Keratinocyte (primary cell): ENCODE data around the gene MAGIX. TPM values are rescaled to one million over a fixed set of nuclear protein-coding genes. Genes with fewer than 3 reads are reported as not detected.

Source experiments
- DNase-seq: peaks from one replicate; pipeline ENCODE4 v3.0.0-alpha.2; 2011; ENCODE audit warnings: low read depth, missing footprints, low spot score
- FAIRE-seq: peaks from 2 replicates; lab custom pipeline; 2011; peaks lifted over from hg19 to GRCh38; lab: Jason Lieb, UNC
- H2AFZ ChIP-seq: 2 replicates; pipeline ENCODE4 v1.6.0; 2012; ENCODE audit warnings: low read length, control low read depth, inconsistent platforms; ENCODE audit not compliant: control insufficient read depth
- H3K27ac ChIP-seq: 2 replicates; pipeline ENCODE4 v1.5.1; 2011; ENCODE audit warnings: low read length; ENCODE audit not compliant: control insufficient read depth, insufficient read depth
- H3K27me3 ChIP-seq: 3 replicates; pipeline ENCODE4 v1.6.0; 2011; ENCODE audit warnings: low read length; ENCODE audit not compliant: control insufficient read depth, insufficient read depth; ENCODE audit errors: extremely low read depth
- H3K36me3 ChIP-seq, 2 experiments: 2 replicates in 1 of 2; 3 replicates in 1 of 2; pipeline ENCODE4 v1.5.1; 2011; ENCODE audit warnings: low read length in 2 of 2, mild to moderate bottlenecking in 1 of 2; ENCODE audit not compliant: control insufficient read depth in 2 of 2, insufficient read depth in 2 of 2; ENCODE audit errors: extremely low read depth in 1 of 2
- H3K4me1 ChIP-seq: 3 replicates; pipeline ENCODE4 v1.5.1; 2011; ENCODE audit warnings: low read length; ENCODE audit not compliant: control insufficient read depth, insufficient read depth; ENCODE audit errors: extremely low read depth
- H3K4me2 ChIP-seq: 3 replicates; pipeline ENCODE4 v1.6.0; 2011; ENCODE audit warnings: low read depth, low read length; ENCODE audit not compliant: control insufficient read depth, insufficient read depth; ENCODE audit errors: extremely low read depth
- H3K4me3 ChIP-seq, 3 experiments: fragments of 200-600 bp in 1 of 3; sonication (generic) in 1 of 3; 2 replicates in 2 of 3; 3 replicates in 1 of 3; pipeline ENCODE4 v1.5.1; 2011 to 2016; ENCODE audit warnings: low read length in 3 of 3, mild to moderate bottlenecking in 3 of 3, control low read depth in 2 of 3, inconsistent platforms in 1 of 3, low read depth in 1 of 3, mixed read lengths in 1 of 3, mixed run types in 1 of 3, moderate library complexity in 1 of 3; ENCODE audit not compliant: control insufficient read depth in 2 of 3, insufficient read depth in 2 of 3; ENCODE audit errors: extremely low read depth in 1 of 3
- H3K79me2 ChIP-seq: 2 replicates; pipeline ENCODE4 v1.6.0; 2012; ENCODE audit warnings: low read length; ENCODE audit not compliant: control insufficient read depth, insufficient read depth
- H3K9ac ChIP-seq: 3 replicates; pipeline ENCODE4 v1.6.0; 2011; ENCODE audit warnings: low read length; ENCODE audit not compliant: control insufficient read depth, insufficient read depth; ENCODE audit errors: extremely low read depth
- H3K9me1 ChIP-seq: 3 replicates; pipeline ENCODE4 v1.6.0; 2011; ENCODE audit warnings: low read length; ENCODE audit not compliant: control insufficient read depth, insufficient read depth; ENCODE audit errors: extremely low read depth
- H3K9me3 ChIP-seq: 2 replicates; pipeline ENCODE4 v1.5.1; 2012; ENCODE audit warnings: low read depth, low read length; ENCODE audit not compliant: control insufficient read depth
- H4K20me1 ChIP-seq: 3 replicates; pipeline ENCODE4 v1.6.0; 2011; ENCODE audit warnings: low read length; ENCODE audit not compliant: control insufficient read depth, insufficient read depth; ENCODE audit errors: extremely low read depth
- CTCF ChIP-seq, 3 experiments: IDR thresholded peaks in 1 of 3; conservative IDR thresholded peaks in 1 of 3; optimal IDR thresholded peaks in 1 of 3; 2 replicates in 2 of 3; 3 replicates in 1 of 3; pipeline versions ENCODE3 to v1.5.1; 2011; ENCODE audit warnings: low read length in 3 of 3, mild to moderate bottlenecking in 3 of 3, moderate library complexity in 2 of 3, control low read depth in 1 of 3, inconsistent platforms in 1 of 3; ENCODE audit not compliant: insufficient read depth in 2 of 3; ENCODE audit errors: extremely low read depth in 1 of 3
- EZH2 ChIP-seq: IDR thresholded peaks from one replicate; pipeline ENCODE4 v1.6.1; 2012; ENCODE audit warnings: inconsistent platforms, mild to moderate bottlenecking, low read length, moderate library complexity
- dilution Hi-C: fragments of 300-500 bp; cut with MboI; formaldehyde crosslinking; loops from one replicate; pipeline ENCODE4 v1.7.0; 2020; ENCODE audit warnings: low sequenced_read_pairs; ENCODE audit not compliant: extremely low pct_ligation_motif_present
- polyA plus RNA-seq, 5 experiments: library from polyadenylated mRNA; depleted of rRNA in 3 of 5; stranded (reverse) in 3 of 5; stranded (forward) in 1 of 5; unstranded in 1 of 5; fragments of >200 nt; gene quantifications; 1 replicate in 1 of 5; 2 replicates in 3 of 5; 3 replicates in 1 of 5; pipeline versions ENCODE4 v1.2.1 to v1.2.3, GENCODE V29; 2011 to 2012; ENCODE audit warnings: missing spikeins in 2 of 5, low read depth in 1 of 5, low replicate concordance in 1 of 5

MAGIX gene
- polyA plus RNA-seq, 1 donor (not counting 4 experiments of a cell fraction or from before 2014, with no cell fraction given) = 0.51 TPM

GRCh38 chrX:49192722-49193328, 30.3 kb downstream of the MAGIX start:
- H3K9ac ChIP-seq = no peak overlapping the region
- H3K4me3 ChIP-seq = no peak overlapping the region
- no peak overlapping the region for H3K4me2 ChIP-seq
- H3K9me1 ChIP-seq = no peaks in the 10 kb centered on the region
- H4K20me1 ChIP-seq = no peaks in the 10 kb centered on the region
- TF ChIP-seq CTCF (optimal IDR thresholded peaks at IDR 0.05 in 1 of 3, IDR thresholded peaks at IDR 0.05 in 1 of 3, conservative IDR thresholded peaks at IDR 0.05 in 1 of 3; ENCODE audit: extremely low read depth in 1 of 3, insufficient read depth in 2 of 3, low read length in 3 of 3) (peak in 2 of 3 experiments; percentile 54 to 55), EZH2 (no peak)
- H3K27me3 ChIP-seq = no peaks in the 10 kb centered on the region
- FAIRE-seq (no peak), DNase-seq (no peak)
- no peaks in the 10 kb centered on the region for H3K4me1 ChIP-seq
- no peaks in the 10 kb centered on the region for H3K36me3 ChIP-seq
- H3K27ac ChIP-seq = no peak overlapping the region
- H3K79me2 ChIP-seq = no peaks in the 10 kb centered on the region
- dilution Hi-C loops = no loop called here
- no peaks in the 10 kb centered on the region for H3K9me3 ChIP-seq
- H2AFZ ChIP-seq = no peak overlapping the region

- H3K4me1 ChIP-seq = no peaks in the 10 kb centered on the region
- no peaks in the 10 kb centered on the region for H3K9me1 ChIP-seq
- DNase-seq (no peak), FAIRE-seq (no peak)
- dilution Hi-C loops = no loop called here
- H3K4me2 ChIP-seq = no peak overlapping the region
- no peaks in the 10 kb centered on the region for H4K20me1 ChIP-seq
- H3K36me3 ChIP-seq = no peaks in the 10 kb centered on the region
- H3K79me2 ChIP-seq = no peaks in the 10 kb centered on the region
- no peak overlapping the region for H3K4me3 ChIP-seq
- no peak overlapping the region for H3K9ac ChIP-seq
- no peak overlapping the region for H2AFZ ChIP-seq
- no peaks in the 10 kb centered on the region for H3K27me3 ChIP-seq
- no peak overlapping the region for H3K27ac ChIP-seq
- H3K9me3 ChIP-seq = no peaks in the 10 kb centered on the region
- TF ChIP-seq CTCF (optimal IDR thresholded peaks at IDR 0.05 in 1 of 3, IDR thresholded peaks at IDR 0.05 in 1 of 3, conservative IDR thresholded peaks at IDR 0.05 in 1 of 3; ENCODE audit: extremely low read depth in 1 of 3, insufficient read depth in 2 of 3, low read length in 3 of 3) (no peak), EZH2 (no peak)
Observed at GRCh38 chrX:49193542-49193964, 31.0 kb downstream of the MAGIX start.
